Astrocyte of the cerebellum (primary cell): ENCODE measurements around the gene SLC35A5.
A peak's percentile ranks its signal among the peaks of the same experiment; 100 is the strongest.

ENCODE experiments used
- DNase-seq: peaks from one replicate; pipeline ENCODE4 v3.0.0-alpha.2; 2011; ENCODE audit warnings: low read depth
- H3K4me3 ChIP-seq: 2 replicates; pipeline ENCODE4 v1.5.1; 2011; ENCODE audit warnings: mild to moderate bottlenecking, low read depth, low read length, moderate library complexity
- in situ Hi-C: cut with HindIII; loops from 2 replicates; pipeline ENCODE4 v1.10.0; 2017; ENCODE audit warnings: low sequenced_read_pairs
- TF ChIP-seq, protein P1 (sequence below): IDR thresholded peaks from 2 replicates; pipeline ENCODE4 v1.5.1; 2012; ENCODE audit warnings: low read length, low read depth, moderate library complexity, mild to moderate bottlenecking; ENCODE audit errors: missing control alignments

Gene SLC35A5

DNA sequence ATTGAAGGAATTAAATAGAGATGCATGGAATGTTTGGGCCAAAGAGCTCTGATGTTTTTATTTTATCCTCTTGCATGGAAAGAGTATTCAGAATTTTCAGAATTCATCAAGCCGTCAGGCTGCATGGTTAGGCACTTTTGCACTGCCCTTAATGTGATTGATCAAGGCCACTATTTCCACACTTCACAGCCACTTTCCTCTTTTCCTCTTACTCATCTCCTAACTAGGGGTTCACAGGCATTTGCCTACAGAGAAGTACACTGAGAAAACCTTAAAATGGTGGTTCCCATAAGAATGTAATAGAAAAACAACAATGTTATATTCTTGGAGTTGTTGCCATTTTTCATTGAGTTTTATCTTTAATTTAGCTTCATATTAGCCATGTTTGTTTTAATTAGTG, 10.9 kb downstream of the SLC35A5 start:
- in situ Hi-C loops, result no loop called here
- DNase-seq, result no peak
- TF ChIP-seq, protein P1, sequence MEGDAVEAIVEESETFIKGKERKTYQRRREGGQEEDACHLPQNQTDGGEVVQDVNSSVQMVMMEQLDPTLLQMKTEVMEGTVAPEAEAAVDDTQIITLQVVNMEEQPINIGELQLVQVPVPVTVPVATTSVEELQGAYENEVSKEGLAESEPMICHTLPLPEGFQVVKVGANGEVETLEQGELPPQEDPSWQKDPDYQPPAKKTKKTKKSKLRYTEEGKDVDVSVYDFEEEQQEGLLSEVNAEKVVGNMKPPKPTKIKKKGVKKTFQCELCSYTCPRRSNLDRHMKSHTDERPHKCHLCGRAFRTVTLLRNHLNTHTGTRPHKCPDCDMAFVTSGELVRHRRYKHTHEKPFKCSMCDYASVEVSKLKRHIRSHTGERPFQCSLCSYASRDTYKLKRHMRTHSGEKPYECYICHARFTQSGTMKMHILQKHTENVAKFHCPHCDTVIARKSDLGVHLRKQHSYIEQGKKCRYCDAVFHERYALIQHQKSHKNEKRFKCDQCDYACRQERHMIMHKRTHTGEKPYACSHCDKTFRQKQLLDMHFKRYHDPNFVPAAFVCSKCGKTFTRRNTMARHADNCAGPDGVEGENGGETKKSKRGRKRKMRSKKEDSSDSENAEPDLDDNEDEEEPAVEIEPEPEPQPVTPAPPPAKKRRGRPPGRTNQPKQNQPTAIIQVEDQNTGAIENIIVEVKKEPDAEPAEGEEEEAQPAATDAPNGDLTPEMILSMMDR, result no peak
- H3K4me3 ChIP-seq, result no peak overlapping the region

DNA sequence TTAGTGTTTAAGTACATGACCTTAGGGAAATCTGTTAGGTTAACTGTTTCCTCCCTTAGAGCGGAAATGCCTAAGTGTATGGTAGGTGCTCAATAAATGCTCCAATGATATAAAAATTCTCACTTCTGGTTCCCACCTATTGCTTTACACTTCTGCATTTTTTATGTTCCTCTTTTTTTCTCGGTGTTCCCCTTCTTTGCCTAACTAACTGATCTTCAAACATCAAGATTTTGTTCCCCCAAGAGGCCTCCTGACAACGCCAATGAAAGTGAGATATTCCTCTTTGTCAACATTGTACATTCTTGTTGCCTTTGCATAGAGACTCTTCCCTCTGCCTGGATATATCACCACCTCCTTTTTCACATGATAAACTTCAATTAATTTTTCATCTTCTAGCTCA, 17.4 kb downstream of the SLC35A5 start:
- TF ChIP-seq, protein P1, result no peak
- no peak for DNase-seq
- in situ Hi-C loops, result no loop called here
- no peak overlapping the region for H3K4me3 ChIP-seq

DNA sequence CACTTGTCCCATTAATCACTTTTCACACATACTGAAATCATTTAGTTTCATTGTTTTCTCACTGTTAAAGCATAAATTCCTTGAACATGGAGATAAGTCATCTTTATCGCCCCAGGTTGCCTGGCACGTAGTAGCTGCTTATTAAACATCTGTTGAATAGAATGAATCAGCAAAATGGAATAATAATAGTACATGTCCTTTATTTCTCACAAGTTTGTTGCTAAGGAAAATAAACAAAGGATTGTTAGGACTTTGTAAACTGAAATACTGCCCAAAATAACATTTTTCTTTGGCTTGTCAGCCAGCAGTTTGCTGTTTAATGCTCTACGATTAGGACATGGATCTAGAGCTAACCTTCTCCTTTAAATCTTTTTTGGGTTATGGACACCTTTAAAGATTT, 17.9 kb downstream of the SLC35A5 start:
- in situ Hi-C loops, result no loop called here
- TF ChIP-seq, protein P1, result no peak
- no peak overlapping the region for H3K4me3 ChIP-seq
- no peak for DNase-seq

DNA sequence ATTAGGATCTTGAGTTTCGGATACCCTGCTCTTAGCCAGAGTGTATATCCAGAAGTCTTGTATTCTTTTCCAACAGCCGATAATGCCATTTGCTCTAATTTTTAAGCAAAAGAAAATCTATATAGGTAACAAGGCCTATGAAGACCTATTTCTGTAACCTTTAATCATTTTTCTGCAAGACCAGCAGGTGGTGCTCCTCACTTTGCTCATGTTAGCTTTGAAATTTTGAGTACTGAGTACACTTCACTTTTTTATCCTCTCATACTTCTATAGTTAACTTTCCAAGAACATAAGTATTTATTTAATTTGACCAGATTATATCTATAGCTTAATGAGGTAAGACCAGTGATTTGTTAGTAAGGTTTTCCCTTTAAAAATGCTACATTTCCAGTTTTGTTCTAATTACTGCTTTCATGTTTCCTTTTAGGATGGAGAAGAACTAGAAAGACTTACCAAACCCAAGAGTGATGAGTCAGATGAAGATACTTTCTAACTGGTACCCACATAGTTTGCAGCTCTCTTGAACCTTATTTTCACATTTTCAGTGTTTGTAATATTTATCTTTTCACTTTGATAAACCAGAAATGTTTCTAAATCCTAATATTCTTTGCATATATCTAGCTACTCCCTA, 20.5 kb downstream of the SLC35A5 start:
- in situ Hi-C loops, result no loop called here
- no peak overlapping the region for H3K4me3 ChIP-seq
- TF ChIP-seq, protein P1, result peak; percentile 60
- DNase-seq, result peak; percentile 73

DNA sequence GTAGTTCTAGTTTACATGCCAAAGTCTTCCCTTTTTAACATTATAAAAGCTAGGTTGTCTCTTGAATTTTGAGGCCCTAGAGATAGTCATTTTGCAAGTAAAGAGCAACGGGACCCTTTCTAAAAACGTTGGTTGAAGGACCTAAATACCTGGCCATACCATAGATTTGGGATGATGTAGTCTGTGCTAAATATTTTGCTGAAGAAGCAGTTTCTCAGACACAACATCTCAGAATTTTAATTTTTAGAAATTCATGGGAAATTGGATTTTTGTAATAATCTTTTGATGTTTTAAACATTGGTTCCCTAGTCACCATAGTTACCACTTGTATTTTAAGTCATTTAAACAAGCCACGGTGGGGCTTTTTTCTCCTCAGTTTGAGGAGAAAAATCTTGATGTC, 21.3 kb downstream of the SLC35A5 start:
- no peak overlapping the region for H3K4me3 ChIP-seq
- DNase-seq, result no peak
- TF ChIP-seq, protein P1, result no peak
- in situ Hi-C loops, result no loop called here

DNA sequence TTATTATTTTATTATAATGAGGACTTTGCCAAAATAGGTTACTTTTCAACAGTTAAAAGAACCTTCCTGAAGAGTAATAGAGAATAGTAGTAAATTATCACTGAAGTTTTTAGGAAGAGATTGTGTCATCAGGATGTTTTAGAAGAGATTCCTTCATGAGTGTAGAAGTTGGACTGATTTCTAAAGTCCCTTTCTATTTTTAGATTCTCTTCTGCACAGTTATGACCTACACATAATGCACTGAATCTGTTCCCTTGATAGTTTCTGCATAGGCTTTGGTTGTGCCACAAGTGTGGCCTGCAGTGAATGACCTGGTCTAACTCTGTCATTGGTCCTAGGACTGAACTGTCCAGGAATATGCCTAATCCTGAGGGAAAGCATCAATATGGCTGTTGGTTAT, 23.9 kb downstream of the SLC35A5 start:
- in situ Hi-C loops, result no loop called here
- DNase-seq, result no peak
- TF ChIP-seq, protein P1, result no peak
- H3K4me3 ChIP-seq, result no peak overlapping the region

DNA sequence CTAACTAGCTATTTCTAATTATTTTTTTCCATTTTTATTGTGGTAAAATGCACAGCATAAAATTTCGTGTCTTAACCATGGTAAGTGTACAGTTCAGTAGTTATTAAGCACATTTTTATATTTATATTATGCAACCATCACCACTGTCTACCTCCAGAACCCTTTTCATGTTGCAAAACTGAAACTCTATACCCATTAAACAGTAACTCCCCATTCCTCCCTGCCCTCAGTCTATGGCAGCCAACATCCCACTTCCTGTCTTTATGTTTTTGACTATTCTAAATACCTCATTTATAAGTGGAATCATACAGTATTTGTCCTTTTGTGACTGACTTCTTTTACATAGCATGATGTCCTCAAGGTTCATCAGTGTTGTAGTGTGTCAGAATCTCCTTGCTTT, 25.5 kb downstream of the SLC35A5 start:
- DNase-seq, result no peak
- in situ Hi-C loops, result no loop called here
- TF ChIP-seq, protein P1, result no peak
- no peak overlapping the region for H3K4me3 ChIP-seq
